Osteoblast (primary cell): ENCODE measurements around the gene DYRK2. TPM values are rescaled to one million over a fixed set of nuclear protein-coding genes. Genes with fewer than 3 reads are reported as not detected.

Source experiments
- DNase-seq: peaks from one replicate; pipeline ENCODE4 v3.0.0; 2011; ENCODE audit warnings: low spot score, mixed read lengths; ENCODE audit not compliant: insufficient read length; ENCODE audit errors: missing footprints
- H2AFZ ChIP-seq: 2 replicates; pipeline ENCODE4 v1.6.0; 2011; ENCODE audit warnings: mild to moderate bottlenecking, low read length
- H3K27ac ChIP-seq: 2 replicates; pipeline ENCODE4 v1.5.1; 2011; ENCODE audit warnings: mild to moderate bottlenecking, low read depth, low read length, moderate library complexity
- H3K27me3 ChIP-seq: 2 replicates; pipeline ENCODE4 v1.6.0; 2012; ENCODE audit warnings: mild to moderate bottlenecking, control low read depth, inconsistent platforms, low read length, moderate library complexity; ENCODE audit not compliant: insufficient read depth
- H3K36me3 ChIP-seq: 2 replicates; pipeline ENCODE4 v1.5.1; 2011; ENCODE audit warnings: mild to moderate bottlenecking, low read length, control low read depth, moderate library complexity; ENCODE audit not compliant: insufficient read depth
- H3K4me1 ChIP-seq: 2 replicates; pipeline ENCODE4 v1.5.1; 2011; ENCODE audit warnings: mild to moderate bottlenecking, low read length, control low read depth, moderate library complexity; ENCODE audit not compliant: insufficient read depth
- H3K4me2 ChIP-seq: 2 replicates; pipeline ENCODE4 v1.6.0; 2011; ENCODE audit warnings: mild to moderate bottlenecking, low read length; ENCODE audit not compliant: insufficient read depth
- H3K4me3 ChIP-seq: fragments of 200-600 bp; sonication (generic); 3 replicates; pipeline ENCODE4 v1.5.1; 2012; ENCODE audit warnings: mild to moderate bottlenecking, low read length, inconsistent platforms; ENCODE audit not compliant: insufficient read depth
- H3K79me2 ChIP-seq: 2 replicates; pipeline ENCODE4 v1.6.0; 2012; ENCODE audit warnings: mild to moderate bottlenecking, low read length, control low read depth, inconsistent platforms; ENCODE audit not compliant: insufficient read depth
- H3K9me3 ChIP-seq: 2 replicates; pipeline ENCODE4 v1.5.1; 2011; ENCODE audit warnings: low read depth, low read length, control low read depth
- H4K20me1 ChIP-seq: 2 replicates; pipeline ENCODE4 v1.6.0; 2012; ENCODE audit warnings: mild to moderate bottlenecking, low read length, control low read depth; ENCODE audit not compliant: insufficient read depth
- total RNA-seq: library from RNA; depleted of rRNA; stranded (reverse); fragments of >200 nt; gene quantifications from 2 replicates; pipeline ENCODE4 v1.2.3, GENCODE V29; 2012
- TF ChIP-seq, protein P1 (sequence below): IDR thresholded peaks from 2 replicates; pipeline ENCODE4 v1.5.1; 2011; ENCODE audit warnings: mild to moderate bottlenecking, low read depth, low read length, moderate library complexity; ENCODE audit errors: extremely low read depth

The DYRK2 gene
- total RNA-seq, 1 donor = 43.4 TPM

DNA sequence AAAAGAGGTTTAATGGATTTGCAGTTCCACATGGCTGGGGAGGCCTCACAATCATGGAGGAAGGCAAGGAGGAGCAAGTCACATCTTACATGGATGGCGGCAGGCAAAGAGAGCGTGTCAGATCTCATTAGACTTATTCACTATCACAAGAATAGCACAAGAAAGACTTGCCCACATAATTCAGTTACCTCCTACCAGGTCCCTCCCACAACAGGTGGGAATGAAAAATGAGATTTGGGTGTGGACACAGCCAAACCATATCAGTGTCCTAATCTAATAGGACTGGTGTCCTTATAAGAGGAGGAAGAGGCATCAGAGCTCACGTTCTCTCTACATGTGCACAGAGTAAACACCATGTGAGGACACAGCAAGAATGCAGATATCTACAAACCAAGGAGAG, 25.9 kb downstream of the DYRK2 start:
- H3K9me3 ChIP-seq = no peaks in the 10 kb centered on the region
- no peaks in the 10 kb centered on the region for H4K20me1 ChIP-seq
- no peaks in the 10 kb centered on the region for H3K36me3 ChIP-seq
- no peak overlapping the region for H3K27ac ChIP-seq
- no peak overlapping the region for H3K4me2 ChIP-seq
- no peak for DNase-seq
- H3K4me3 ChIP-seq = no peak overlapping the region
- no peak overlapping the region for H2AFZ ChIP-seq
- no peaks in the 10 kb centered on the region for H3K79me2 ChIP-seq
- peaks cover 20% of the 10 kb centered on the region for H3K4me1 ChIP-seq
- no peaks in the 10 kb centered on the region for H3K27me3 ChIP-seq
- TF ChIP-seq, protein P1, sequence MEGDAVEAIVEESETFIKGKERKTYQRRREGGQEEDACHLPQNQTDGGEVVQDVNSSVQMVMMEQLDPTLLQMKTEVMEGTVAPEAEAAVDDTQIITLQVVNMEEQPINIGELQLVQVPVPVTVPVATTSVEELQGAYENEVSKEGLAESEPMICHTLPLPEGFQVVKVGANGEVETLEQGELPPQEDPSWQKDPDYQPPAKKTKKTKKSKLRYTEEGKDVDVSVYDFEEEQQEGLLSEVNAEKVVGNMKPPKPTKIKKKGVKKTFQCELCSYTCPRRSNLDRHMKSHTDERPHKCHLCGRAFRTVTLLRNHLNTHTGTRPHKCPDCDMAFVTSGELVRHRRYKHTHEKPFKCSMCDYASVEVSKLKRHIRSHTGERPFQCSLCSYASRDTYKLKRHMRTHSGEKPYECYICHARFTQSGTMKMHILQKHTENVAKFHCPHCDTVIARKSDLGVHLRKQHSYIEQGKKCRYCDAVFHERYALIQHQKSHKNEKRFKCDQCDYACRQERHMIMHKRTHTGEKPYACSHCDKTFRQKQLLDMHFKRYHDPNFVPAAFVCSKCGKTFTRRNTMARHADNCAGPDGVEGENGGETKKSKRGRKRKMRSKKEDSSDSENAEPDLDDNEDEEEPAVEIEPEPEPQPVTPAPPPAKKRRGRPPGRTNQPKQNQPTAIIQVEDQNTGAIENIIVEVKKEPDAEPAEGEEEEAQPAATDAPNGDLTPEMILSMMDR = no peak

DNA sequence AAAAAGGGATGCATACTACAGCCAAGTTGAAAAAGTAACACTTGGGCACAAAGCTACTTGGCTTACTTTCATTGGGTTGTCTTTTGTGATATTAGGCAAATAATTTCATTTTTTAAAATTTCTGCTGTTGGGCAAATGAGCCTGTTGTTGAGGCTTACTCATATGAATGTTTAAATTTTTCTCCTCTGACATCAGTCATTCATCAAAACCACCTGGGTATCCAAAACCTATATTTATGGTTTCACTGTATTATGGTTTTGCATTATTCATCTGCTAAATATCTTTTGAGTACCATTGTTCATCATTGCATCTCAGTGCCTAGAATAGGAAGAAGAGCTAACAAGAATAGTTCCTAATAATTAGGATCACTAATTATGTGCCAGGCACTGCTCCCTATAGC, 28.1 kb downstream of the DYRK2 start:
- Histone ChIP-seq H3K79me2 (no peaks in the 10 kb centered on the region), H4K20me1 (no peaks in the 10 kb centered on the region), H3K4me2 (no peak overlapping the region), H3K27ac (peak overlapping the region; percentile 36), H3K4me1 (peaks cover 33% of the 10 kb centered on the region), H3K4me3 (no peak overlapping the region), H2AFZ (no peak overlapping the region), H3K9me3 (no peaks in the 10 kb centered on the region), H3K36me3 (no peaks in the 10 kb centered on the region), H3K27me3 (no peaks in the 10 kb centered on the region)
- TF ChIP-seq, protein P1 = no peak
- DNase-seq = no peak

DNA sequence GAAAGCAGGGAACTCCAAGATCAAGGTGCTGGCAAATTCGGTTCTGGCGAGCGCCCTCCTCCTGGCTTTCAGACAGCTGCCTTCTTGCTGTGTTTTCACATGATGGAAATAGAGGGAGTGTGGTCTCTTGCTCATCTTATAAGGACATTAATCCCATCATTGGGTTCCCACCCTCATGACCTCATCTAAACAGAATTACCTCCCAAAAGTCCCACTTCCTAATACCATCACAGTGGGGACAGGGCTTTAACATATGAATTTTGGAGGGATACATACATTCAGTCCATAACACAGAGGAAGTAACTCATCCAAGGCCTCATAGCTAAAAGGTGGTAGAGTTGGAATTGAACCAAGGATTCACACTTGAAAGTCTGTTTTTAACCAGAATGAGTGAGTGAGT, 28.6 kb downstream of the DYRK2 start:
- H4K20me1 ChIP-seq = no peaks in the 10 kb centered on the region
- no peaks in the 10 kb centered on the region for H3K27me3 ChIP-seq
- H3K36me3 ChIP-seq = no peaks in the 10 kb centered on the region
- no peak for DNase-seq
- H3K4me3 ChIP-seq = no peak overlapping the region
- H3K4me2 ChIP-seq = no peak overlapping the region
- H3K4me1 ChIP-seq = peaks cover 38% of the 10 kb centered on the region
- H3K9me3 ChIP-seq = no peaks in the 10 kb centered on the region
- TF ChIP-seq, protein P1 = no peak
- H3K27ac ChIP-seq = no peak overlapping the region
- no peak overlapping the region for H2AFZ ChIP-seq
- no peaks in the 10 kb centered on the region for H3K79me2 ChIP-seq

DNA sequence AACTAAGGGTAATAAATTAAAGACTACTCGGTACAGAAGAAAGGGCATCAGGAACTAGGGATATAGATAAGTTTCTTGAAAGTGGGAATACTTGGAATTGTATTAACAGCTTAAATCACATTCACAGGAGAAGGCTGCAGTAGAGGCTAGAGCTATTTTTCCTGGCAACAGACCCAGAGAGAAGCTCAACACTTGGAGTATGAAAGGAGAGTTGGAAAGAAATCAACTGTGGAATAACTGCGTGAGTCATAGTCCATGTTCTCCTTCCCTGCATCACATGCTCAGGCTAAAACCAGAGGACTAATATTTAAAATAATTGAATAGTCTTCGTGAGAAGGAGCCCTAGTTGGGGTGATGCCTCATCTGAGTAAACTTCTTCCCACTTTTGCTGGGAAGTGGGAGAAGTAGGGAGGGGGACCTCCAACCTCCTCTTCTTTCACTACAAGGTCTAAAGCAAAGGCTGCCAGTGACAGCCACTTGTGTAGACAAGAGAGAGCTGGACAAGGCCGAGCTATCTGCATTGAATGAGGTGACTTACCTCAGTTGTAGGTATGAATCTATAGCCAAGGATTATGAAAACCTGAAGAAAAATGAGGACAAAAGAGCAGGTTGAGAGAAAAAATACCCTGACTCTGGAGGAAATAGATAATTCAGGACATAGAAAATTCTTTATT, 32.7 kb downstream of the DYRK2 start:
- Histone ChIP-seq H3K4me1 (peaks cover 42% of the 10 kb centered on the region), H3K27ac (peak overlapping the region; percentile 85), H3K9me3 (no peaks in the 10 kb centered on the region), H3K36me3 (peaks cover 2% of the 10 kb centered on the region), H3K4me3 (no peak overlapping the region), H3K4me2 (peak overlapping the region; percentile 31), H3K79me2 (no peaks in the 10 kb centered on the region), H3K27me3 (no peaks in the 10 kb centered on the region), H2AFZ (peak overlapping the region; percentile 25), H4K20me1 (no peaks in the 10 kb centered on the region)
- TF ChIP-seq, protein P1 = no peak
- peak; percentile 86 for DNase-seq
